D721Med (cell line): Measurements from ENCODE around the gene FILIP1L.

Experiments used
- DNase-seq: peaks from one replicate; pipeline ENCODE4 v3.0.0; 2011; ENCODE audit warnings: low spot score; ENCODE audit not compliant: insufficient read length
- FAIRE-seq: peaks from 2 replicates; lab custom pipeline; 2011; peaks lifted over from hg19 to GRCh38; lab: Jason Lieb, UNC
- CTCF ChIP-seq: IDR thresholded peaks from 2 replicates; pipeline ENCODE4 v1.5.1; 2012; ENCODE audit warnings: mild to moderate bottlenecking, control low read depth; ENCODE audit not compliant: insufficient read depth; ENCODE audit errors: missing control alignments

The FILIP1L gene

DNA sequence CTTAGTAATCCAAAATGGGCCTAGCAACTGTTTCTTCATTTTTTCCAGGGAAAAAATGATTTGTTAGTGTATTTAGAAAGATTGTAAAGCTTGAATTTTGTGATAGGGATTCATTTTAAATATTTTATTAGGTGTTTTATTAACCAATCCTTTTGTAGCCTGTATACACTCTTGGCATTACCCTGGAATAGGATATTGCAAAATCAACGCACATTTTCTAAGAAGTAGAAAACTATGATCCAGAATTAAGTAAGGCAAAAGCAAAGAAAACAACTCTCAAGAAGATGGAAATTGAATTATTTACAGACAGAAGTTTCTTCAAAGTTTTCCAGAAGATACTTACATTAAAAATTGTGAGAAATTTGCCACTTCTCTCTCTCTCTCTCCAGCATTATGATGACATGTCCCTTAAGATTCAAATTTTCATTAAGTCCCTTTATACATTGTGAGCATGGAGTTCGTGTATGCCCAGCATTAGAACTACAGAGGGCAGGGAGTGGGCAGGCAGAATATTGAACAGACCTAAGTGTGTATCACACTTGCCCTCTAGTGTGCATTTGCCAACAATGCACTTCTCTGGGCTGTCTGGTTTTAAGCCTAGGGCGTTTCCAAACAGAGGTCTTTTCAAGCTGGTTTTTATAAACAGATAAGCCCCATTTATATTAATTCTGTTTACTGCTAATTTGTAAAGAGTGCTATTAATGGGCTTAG, 325.1 kb downstream of the FILIP1L start:
- peak; percentile 83 for TF ChIP-seq CTCF
- DNase-seq (no peak), FAIRE-seq (no peak)
